Right lobe of liver (tissue), 4 donors: ENCODE measurements around the gene MAB21L1.

Source experiments
- CTCF ChIP-seq, 4 donors: fragments of 200-600 bp in 3 of 4; fragments of 450-650 bp in 1 of 4; IDR thresholded peaks; one replicate each; pipeline versions ENCODE4 v1.5.1 to v1.8.0; 2016 to 2022; ENCODE audit warnings: antibody characterized with exemption in 4 of 4, mild to moderate bottlenecking in 2 of 4
- POLR2A ChIP-seq: fragments of 450-650 bp; IDR thresholded peaks from one replicate; pipeline ENCODE4 v1.6.1; 2017; ENCODE audit warnings: antibody characterized with exemption, mild to moderate bottlenecking
- donor health status: DM: no; HTN: no; CAD: no.
- donor health status: DM: no; HTN: no; CAD: no.
- donor health status: DM: no; HTN: yes; CAD: no.

GRCh38 chr13:35473802-35474201, 2.7 kb downstream of the MAB21L1 start:
- TF ChIP-seq CTCF (IDR thresholded peaks at IDR 0.05) (no peak), POLR2A (no peak)
